Right lobe of liver (tissue), 6 donors: ENCODE results near the gene GALNT17. TPM values are rescaled to one million over a fixed set of nuclear protein-coding genes. Genes with fewer than 3 reads are reported as not detected.

ENCODE experiments used
- ATAC-seq, 4 donors: fragments of 200-7000 bp; cut with Tn5 transposase; one replicate each; pipeline ENCODE4 v1.9.1; 2020; ENCODE audit warnings: mild to moderate bottlenecking in 4 of 4, moderate library complexity in 4 of 4
- DNase-seq, 3 donors: peaks; one replicate each; pipeline ENCODE4 v3.0.0-alpha.2; 2020
- H3K27ac ChIP-seq, 3 donors: fragments of 200-600 bp; one replicate each; pipeline ENCODE4 v1.8.0; 2022
- H3K27me3 ChIP-seq, 2 donors: fragments of 200-600 bp; one replicate each; pipeline ENCODE4 v1.8.0; 2022
- H3K36me3 ChIP-seq, 4 donors: fragments of 200-600 bp; sonication (generic) in 1 of 4; one replicate each; pipeline versions ENCODE4 v1.5.1 to v1.8.0; 2017 to 2022; ENCODE audit warnings: control low read depth in 1 of 4
- H3K4me1 ChIP-seq, 4 donors: fragments of 200-600 bp; sonication (generic) in 1 of 4; one replicate each; pipeline versions ENCODE4 v1.5.1 to v1.8.0; 2017 to 2022; ENCODE audit warnings: control low read depth in 1 of 4
- H3K4me3 ChIP-seq, 3 donors: fragments of 200-600 bp; one replicate each; pipeline ENCODE4 v1.8.0; 2022
- H3K9me3 ChIP-seq, 4 donors: fragments of 200-600 bp; sonication (generic) in 1 of 4; one replicate each; pipeline versions ENCODE4 v1.5.1 to v1.8.0; 2017 to 2022; ENCODE audit warnings: control low read depth in 1 of 4
- POLR2A ChIP-seq: fragments of 450-650 bp; IDR thresholded peaks from one replicate; pipeline ENCODE4 v1.6.1; 2017; ENCODE audit warnings: antibody characterized with exemption, mild to moderate bottlenecking
- WGBS: methylation state at CpG from one replicate; pipeline ENCODE4 v1.1.6; 2018; ENCODE audit warnings: low coverage, low lambda C conversion rate; ENCODE audit not compliant: insufficient coverage; ENCODE audit errors: missing lambda C conversion rate; 5-methylcytosine and 5-hydroxymethylcytosine counted together
- intact Hi-C, 2 donors: fragments of 100-400 bp; cut with DNase I; formaldehyde crosslinking; loops; one replicate each; pipeline versions ENCODE4 v1.11.2 to v1.14.1; 2022
- total RNA-seq, 6 experiments: library from RNA; depleted of rRNA in 2 of 6; stranded (reverse); fragments of >200 nt in 2 of 6; fragmentation: NEBNext Ultra II Directional in 3 of 6; extraction: Animal tissue kit (Norgen Biotek cat#: 25700) in 3 of 6; gene quantifications; one replicate each; pipeline versions ENCODE4 v1.1.0 to v1.2.4, GENCODE V29; 2016 to 2023
- TF ChIP-seq, protein P1 (sequence below), 4 donors: fragments of 200-600 bp in 3 of 4; fragments of 450-650 bp in 1 of 4; IDR thresholded peaks; one replicate each; pipeline versions ENCODE4 v1.5.1 to v1.8.0; 2016 to 2022; ENCODE audit warnings: antibody characterized with exemption in 4 of 4, mild to moderate bottlenecking in 2 of 4
- donor health status: DM: no; HTN: yes; CAD: no.
- donor health status: DM: no; HTN: no; CAD: no.
- donor health status: DM: no; HTN: no; CAD: no.
- donor health status: DM: no; HTN: yes; CAD: no.
- donor health status: DM: no; HTN: yes; CAD: no.

GALNT17 gene
- total RNA-seq, 6 experiments from 2014 or later = 0.06 to 0.31 (median 0.10) TPM

- DNase-seq (no peak), ATAC-seq (no peak)
- Histone ChIP-seq H3K27ac (no peak overlapping the region), H3K27me3 (no peaks in the 10 kb centered on the region), H3K36me3 (no peaks in the 10 kb centered on the region), H3K4me1 (no peaks in the 10 kb centered on the region), H3K9me3 (no peaks in the 10 kb centered on the region), H3K4me3 (no peak overlapping the region)
- intact Hi-C loops = no loop called here
- 49% methylated on average over 2 of the region's 5 CpGs for WGBS
- TF ChIP-seq POLR2A = no peak
- TF ChIP-seq, protein P1, sequence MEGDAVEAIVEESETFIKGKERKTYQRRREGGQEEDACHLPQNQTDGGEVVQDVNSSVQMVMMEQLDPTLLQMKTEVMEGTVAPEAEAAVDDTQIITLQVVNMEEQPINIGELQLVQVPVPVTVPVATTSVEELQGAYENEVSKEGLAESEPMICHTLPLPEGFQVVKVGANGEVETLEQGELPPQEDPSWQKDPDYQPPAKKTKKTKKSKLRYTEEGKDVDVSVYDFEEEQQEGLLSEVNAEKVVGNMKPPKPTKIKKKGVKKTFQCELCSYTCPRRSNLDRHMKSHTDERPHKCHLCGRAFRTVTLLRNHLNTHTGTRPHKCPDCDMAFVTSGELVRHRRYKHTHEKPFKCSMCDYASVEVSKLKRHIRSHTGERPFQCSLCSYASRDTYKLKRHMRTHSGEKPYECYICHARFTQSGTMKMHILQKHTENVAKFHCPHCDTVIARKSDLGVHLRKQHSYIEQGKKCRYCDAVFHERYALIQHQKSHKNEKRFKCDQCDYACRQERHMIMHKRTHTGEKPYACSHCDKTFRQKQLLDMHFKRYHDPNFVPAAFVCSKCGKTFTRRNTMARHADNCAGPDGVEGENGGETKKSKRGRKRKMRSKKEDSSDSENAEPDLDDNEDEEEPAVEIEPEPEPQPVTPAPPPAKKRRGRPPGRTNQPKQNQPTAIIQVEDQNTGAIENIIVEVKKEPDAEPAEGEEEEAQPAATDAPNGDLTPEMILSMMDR (IDR thresholded peaks at IDR 0.05) = no peak
Observed at GRCh38 chr7:71710442-71710841, 578.5 kb downstream of the GALNT17 start.

GRCh38 chr7:71712653-71713180 is 580.8 kb downstream of the GALNT17 start:
- ATAC-seq = no peak
- no peaks in the 10 kb centered on the region for H3K27me3 ChIP-seq
- no peaks in the 10 kb centered on the region for H3K4me1 ChIP-seq
- H3K27ac ChIP-seq = no peak overlapping the region
- 60% methylated on average over 1 of the region's 9 CpGs for WGBS
- intact Hi-C loops = no loop called here
- TF ChIP-seq, protein P1 (IDR thresholded peaks at IDR 0.05) = no peak
- TF ChIP-seq POLR2A = no peak
- H3K4me3 ChIP-seq = no peak overlapping the region
- no peaks in the 10 kb centered on the region for H3K9me3 ChIP-seq
- DNase-seq = no peak
- H3K36me3 ChIP-seq = no peaks in the 10 kb centered on the region

DNA sequence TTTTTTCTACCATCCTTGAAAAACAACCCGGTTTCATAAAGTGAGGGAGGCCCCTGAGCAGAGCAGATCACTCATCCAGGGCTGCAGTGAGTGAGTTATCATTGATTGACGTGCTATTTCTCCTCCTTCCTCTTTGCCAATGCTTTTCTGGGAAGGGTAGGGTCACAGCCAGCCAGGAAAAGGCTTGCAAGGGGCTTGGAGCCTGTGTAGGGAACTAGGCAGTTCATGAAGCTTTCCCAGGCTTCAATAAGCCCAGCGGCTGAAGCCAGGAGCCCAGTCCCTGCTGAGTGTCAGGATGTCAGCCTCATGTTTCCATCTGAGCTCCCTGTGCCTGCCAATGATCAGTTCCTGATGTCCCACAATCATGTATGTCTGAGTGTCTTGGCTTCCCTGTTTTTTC is 584.7 kb downstream of the GALNT17 start:
- H3K4me1 ChIP-seq = no peaks in the 10 kb centered on the region
- no peak overlapping the region for H3K4me3 ChIP-seq
- ATAC-seq = no peak
- no peak for DNase-seq
- no peaks in the 10 kb centered on the region for H3K9me3 ChIP-seq
- no peaks in the 10 kb centered on the region for H3K36me3 ChIP-seq
- TF ChIP-seq, protein P1 (IDR thresholded peaks at IDR 0.05) = no peak
- no peaks in the 10 kb centered on the region for H3K27me3 ChIP-seq
- H3K27ac ChIP-seq = no peak overlapping the region
- whole genome bisulfite sequencing = 17% methylated on average over 2 of the region's 3 CpGs
- intact Hi-C loops = no loop called here

- 44% methylated on average over 3 of the region's 6 CpGs for WGBS
- ATAC-seq = no peak
- no peak for TF ChIP-seq POLR2A
- TF ChIP-seq, protein P1 (IDR thresholded peaks at IDR 0.05) = no peak
- Histone ChIP-seq H3K36me3 (no peaks in the 10 kb centered on the region), H3K27me3 (no peaks in the 10 kb centered on the region), H3K27ac (no peak overlapping the region), H3K4me1 (no peaks in the 10 kb centered on the region), H3K4me3 (no peak overlapping the region), H3K9me3 (no peaks in the 10 kb centered on the region)
- intact Hi-C loops = no loop called here
- no peak for DNase-seq
Observed at GRCh38 chr7:71718563-71718962, 586.6 kb downstream of the GALNT17 start.

GRCh38 chr7:71721742-71722141 is 589.8 kb downstream of the GALNT17 start:
- no peaks in the 10 kb centered on the region for H3K27me3 ChIP-seq
- H3K4me3 ChIP-seq = no peak overlapping the region
- TF ChIP-seq POLR2A = no peak
- TF ChIP-seq, protein P1 (IDR thresholded peaks at IDR 0.05) = no peak
- H3K27ac ChIP-seq = no peak overlapping the region
- no peaks in the 10 kb centered on the region for H3K4me1 ChIP-seq
- WGBS = 34% methylated on average over 3 of the region's 3 CpGs
- intact Hi-C loops = no loop called here
- no peak for ATAC-seq
- H3K36me3 ChIP-seq = no peaks in the 10 kb centered on the region
- H3K9me3 ChIP-seq = no peaks in the 10 kb centered on the region
- DNase-seq = no peak
